NCI-H2196 treated with DMSO at 0.1 percent for 48 hours (cell line): ENCODE data around the gene ULK1.
A peak's percentile ranks its signal among the peaks of the same experiment; 100 is the strongest.
"Not testable (repeated sequence)": the region's sequence is repeated elsewhere in the genome, so short reads cannot be mapped to it uniquely, and the experiment has no call there.

Experiments used
- DNase-seq: peaks from one replicate; lab custom pipeline; 2025; ENCODE audit not compliant: unreplicated experiment; lab: John Stamatoyannopoulos, UW

The ULK1 gene

GRCh38 chr12:131941116-131941986, 46.9 kb downstream of the ULK1 start:
- no peak for DNase-seq

GRCh38 chr12:131941987-131942341, 47.5 kb downstream of the ULK1 start:
- no peak for DNase-seq

DNA sequence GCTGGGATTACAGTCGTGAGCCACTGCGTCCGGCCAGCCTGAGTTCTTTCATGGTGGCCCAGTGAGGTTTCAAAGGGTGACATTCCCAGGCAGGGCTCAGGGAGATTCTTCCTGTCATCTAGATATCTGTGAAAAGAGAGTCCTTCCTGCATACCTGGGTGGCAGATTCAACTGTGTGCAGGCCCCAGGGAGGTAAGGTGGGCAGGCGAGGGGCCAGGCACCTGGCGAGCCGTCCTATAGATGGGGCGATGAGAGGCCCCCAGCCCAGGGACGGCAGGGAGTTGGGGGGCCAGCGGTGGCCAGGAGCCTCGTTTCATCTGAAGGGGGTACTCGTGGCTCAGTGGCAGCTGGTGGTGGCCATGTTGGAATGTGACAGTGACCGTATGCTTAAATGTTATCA, 48.2 kb downstream of the ULK1 start:
- DNase-seq: no peak

DNA sequence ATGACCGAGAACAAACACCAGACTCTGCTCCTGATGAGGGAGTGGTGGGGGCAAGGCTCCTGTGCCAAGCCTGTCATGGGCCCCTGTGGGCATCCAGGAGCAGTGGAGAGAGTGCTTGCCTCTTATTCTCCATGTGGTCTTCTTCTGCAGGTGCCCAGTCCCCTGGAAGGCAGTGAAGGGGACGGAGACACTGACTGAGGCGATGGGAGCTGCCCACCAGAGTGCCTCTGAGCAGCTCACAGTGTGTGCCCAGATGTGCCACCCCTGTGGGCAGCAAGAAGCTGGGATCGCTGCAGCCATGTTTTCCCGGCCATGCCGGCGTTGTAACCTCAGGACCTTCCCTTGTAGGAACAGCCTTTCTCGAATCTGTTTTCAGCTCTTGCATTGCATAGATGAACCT, 49.0 kb downstream of the ULK1 start:
- no peak for DNase-seq

GRCh38 chr12:131943876-131944275, 49.5 kb downstream of the ULK1 start:
- DNase-seq: no peak

DNA sequence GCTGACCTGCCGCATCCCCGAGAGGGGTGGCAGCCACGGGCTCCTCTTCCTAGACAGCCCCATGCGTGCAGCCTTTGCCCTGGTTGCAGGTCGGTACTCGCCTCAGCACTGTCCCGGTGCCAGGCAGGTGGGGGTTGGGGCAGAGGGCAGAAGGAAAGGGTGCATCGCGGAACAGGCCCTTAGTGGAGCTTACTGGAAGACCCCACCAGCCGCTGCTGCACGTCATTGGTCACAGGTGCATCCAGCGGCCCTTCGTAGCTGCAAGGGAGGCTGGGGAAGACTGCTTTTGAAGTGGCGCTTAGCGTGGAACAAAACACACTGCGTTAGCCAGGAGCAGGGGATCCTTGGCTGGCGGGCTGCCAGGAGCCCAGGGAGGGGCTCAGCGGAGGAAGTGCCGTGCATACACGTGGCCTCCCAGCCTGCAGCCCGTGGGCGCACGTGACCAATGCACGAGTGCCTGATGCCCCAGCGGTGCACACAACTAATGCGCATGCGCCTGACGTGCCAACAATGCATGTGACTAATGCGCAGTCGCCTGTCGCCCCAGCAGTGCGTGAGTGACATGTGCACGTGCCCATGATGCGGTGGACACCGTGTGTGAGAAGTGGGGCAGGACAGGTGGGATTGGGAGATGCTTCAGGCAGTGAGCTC, 50.3 kb downstream of the ULK1 start:
- DNase-seq: no peak

DNA sequence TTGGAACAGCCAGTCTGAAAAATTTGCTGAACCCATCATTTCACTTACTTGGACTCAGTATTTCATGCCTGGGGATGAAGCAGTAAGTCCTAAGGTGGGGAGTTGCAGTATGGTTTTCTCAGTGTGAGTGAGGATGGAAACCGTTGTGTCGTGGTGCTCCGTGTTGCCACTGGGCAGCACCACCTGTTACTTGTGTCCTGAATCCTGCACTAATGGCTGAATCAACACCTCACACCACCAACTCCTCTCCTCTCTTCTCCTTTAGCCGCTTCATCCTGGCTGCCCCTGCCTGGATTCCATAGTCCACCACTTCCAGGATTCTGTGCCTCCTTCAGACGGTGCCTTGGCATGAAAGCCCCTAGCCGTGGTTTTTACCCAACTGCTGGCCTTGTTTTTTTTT, 52.3 kb downstream of the ULK1 start:
- DNase-seq: no peak

DNA sequence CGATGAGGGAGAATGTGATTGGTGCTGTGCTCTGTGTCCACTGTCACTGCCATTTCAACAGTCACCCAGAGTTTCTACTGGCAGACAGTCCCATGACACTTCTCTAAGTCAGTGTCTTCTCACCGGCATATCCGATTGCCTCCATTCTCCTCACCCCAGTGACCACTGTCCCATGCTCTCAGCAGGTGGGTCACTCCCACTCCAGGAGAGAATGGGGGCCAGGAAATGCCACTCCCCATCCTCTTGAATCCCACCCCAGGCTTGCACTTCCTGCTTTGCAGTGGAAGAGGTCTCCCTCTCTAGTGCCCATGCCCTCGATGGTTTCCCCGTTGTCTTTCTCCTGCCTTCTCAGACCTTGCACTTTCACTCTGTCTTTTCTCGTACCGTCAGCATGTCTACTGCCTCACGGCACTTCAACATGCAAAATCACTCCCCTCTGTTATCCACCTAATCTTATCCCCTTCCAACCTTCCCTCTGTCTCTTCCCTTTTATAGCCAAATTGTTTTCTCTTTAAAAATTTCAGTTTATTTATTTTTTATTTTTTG, 53.1 kb downstream of the ULK1 start:
- DNase-seq: no peak

DNA sequence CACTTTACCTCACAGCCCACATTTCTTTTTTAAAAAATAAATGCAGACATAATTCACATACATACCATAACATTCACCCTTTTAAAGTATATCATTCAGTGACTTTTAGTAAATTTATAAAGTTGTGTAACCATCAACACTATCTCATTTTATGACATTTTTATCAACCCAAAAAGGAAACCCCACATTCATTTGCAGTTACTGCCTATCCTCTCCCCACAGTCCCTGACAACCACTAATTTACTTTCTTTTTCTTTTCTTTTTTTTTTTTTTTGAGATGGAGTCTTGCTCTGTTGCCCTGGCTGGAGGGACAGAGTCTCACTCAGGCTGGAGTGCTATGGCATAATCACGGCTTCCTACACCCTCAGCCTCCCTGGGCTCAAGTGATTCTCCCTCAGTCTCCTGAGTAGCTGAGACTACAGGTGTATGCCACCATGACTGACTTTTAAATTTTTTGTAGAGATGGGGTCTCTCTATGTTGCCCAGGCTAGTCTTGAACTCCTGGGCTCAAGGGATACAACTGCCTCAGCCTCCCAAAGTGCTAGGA, 53.8 kb downstream of the ULK1 start:
- DNase-seq: no peak

- not testable (repeated sequence) for DNase-seq
Observed at GRCh38 chr12:131948713-131949430, 54.5 kb downstream of the ULK1 start.

- peak; percentile 92 for DNase-seq
Observed at GRCh38 chr12:131949431-131950181, 55.2 kb downstream of the ULK1 start, which contains the start of gene EP400. TSS of gene EP400 (plus strand) at chr12:131949942. CDS start at chr12:131960620, 10,678 bp downstream.

- no peak for DNase-seq
Observed at GRCh38 chr12:131950182-131950913, 55.9 kb downstream of the ULK1 start.

DNA sequence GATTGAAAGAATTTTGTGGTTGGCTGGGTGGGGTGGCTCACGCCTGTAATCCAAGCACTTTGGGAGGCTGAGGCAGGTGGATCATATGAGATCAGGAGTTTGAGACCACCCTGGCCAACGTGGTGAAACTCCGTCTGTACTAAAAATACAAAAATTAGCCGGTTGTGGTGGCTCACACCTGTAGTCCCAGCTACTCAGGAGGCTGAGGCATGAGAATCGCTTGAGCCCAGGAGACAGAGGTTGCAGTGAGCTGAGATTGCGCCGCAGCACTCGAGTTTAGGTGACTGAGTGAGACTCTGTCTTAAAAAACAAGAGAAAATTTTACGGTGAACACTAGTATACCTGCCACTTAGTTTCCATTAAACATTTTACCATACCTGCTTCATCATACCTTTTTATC, 59.4 kb downstream of the ULK1 start:
- DNase-seq: not testable (repeated sequence)

GRCh38 chr12:131954460-131954859, 60.0 kb downstream of the ULK1 start:
- not testable (repeated sequence) for DNase-seq

- DNase-seq: no peak
Observed at GRCh38 chr12:131959116-131959515, 64.7 kb downstream of the ULK1 start.

DNA sequence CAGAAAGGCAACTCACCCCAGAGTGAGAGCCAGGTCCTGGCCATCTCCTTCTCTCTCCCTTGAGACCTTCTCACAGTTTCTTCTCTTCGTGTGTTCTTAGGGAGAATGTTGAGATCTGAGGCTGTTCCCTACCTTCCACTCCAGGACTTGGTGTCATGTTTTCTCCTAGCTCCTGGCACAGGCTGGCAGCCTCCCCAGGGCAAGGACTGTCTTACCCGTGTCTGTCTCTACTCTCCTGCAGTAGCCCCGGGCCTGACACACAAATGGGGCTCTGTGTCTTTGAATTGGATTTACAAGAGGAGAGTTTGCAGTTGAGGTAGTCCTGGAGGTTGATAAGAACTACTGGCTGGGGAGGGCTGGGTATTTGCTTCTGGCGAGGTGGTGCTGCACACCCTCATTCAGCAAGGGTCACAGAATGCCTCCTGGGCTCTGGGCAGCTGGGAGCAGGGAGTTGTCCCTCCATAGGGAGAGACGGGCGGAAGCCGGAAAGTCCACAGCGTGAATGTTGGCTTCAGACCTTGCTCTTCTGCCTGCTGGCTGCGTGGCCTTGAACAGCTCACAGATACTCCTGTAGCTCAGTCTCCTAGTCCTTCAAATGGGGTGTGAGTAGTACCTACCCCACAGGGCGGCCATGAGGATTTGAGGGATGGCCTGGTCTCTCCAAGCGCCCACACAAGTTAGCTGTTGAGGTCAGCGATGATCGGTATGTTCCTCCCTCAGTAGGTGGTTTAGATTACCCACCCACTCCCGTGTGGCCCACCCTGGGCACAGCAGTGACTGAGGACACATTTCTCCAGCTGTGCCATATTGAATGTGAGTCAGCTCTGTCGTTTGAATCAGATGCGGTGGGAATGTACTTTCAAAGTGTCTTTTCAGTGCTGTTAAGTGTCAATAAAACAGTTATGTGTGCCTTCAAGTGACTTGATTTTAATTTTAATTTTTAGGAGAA, 65.5 kb downstream of the ULK1 start:
- DNase-seq: no peak

GRCh38 chr12:131960590-131961325, 66.3 kb downstream of the ULK1 start:
- DNase-seq: not testable (repeated sequence)

- DNase-seq: not testable (repeated sequence)
Observed at GRCh38 chr12:131961328-131961727, 66.9 kb downstream of the ULK1 start.
